Loucy (cell line): ENCODE results near the gene LRFN4.

Experiments
- H2AFZ ChIP-seq: fragments of 200-600 bp; sonication (generic); 2 replicates; pipeline ENCODE4 v1.6.0; 2016; ENCODE audit warnings: antibody characterized with exemption, mild to moderate bottlenecking, low read length, moderate library complexity
- H3F3A ChIP-seq: fragments of 200-600 bp; 2 replicates; pipeline ENCODE4 v1.6.0; 2016; ENCODE audit warnings: antibody characterized with exemption, low read depth, mild to moderate bottlenecking
- H3K27me3 ChIP-seq: fragments of 200-600 bp; sonication (generic); 2 replicates; pipeline ENCODE4 v1.6.1; 2014; ENCODE audit warnings: low read length, mild to moderate bottlenecking; ENCODE audit not compliant: insufficient read depth, poor library complexity, severe bottlenecking
- H3K36me3 ChIP-seq: fragments of 200-600 bp; sonication (generic); 2 replicates; pipeline ENCODE4 v1.6.1; 2016; ENCODE audit warnings: low read length; ENCODE audit not compliant: insufficient read depth
- H3K4me1 ChIP-seq: fragments of 200-600 bp; sonication (generic); 2 replicates; pipeline ENCODE4 v1.5.1; 2014; ENCODE audit warnings: low read length, mild to moderate bottlenecking; ENCODE audit not compliant: insufficient read depth, poor library complexity, severe bottlenecking
- H3K4me2 ChIP-seq: fragments of 200-600 bp; sonication (generic); 2 replicates; pipeline ENCODE4 v1.6.0; 2014; ENCODE audit warnings: antibody characterized with exemption, low read length, low read depth, mild to moderate bottlenecking; ENCODE audit not compliant: poor library complexity, severe bottlenecking
- H3K4me3 ChIP-seq: fragments of 200-600 bp; sonication (generic); 2 replicates; pipeline ENCODE4 v1.5.1; 2014; ENCODE audit warnings: low read length, mild to moderate bottlenecking, mixed read lengths; ENCODE audit not compliant: poor library complexity, severe bottlenecking
- H3K79me2 ChIP-seq: fragments of 200-600 bp; sonication (generic); 2 replicates; pipeline ENCODE4 v1.6.1; 2014; ENCODE audit warnings: low read length; ENCODE audit not compliant: insufficient read depth
- H3K9ac ChIP-seq: fragments of 200-600 bp; sonication (generic); 2 replicates; pipeline ENCODE4 v1.6.0; 2014; ENCODE audit warnings: mild to moderate bottlenecking, low read depth, low read length, moderate library complexity; ENCODE audit not compliant: poor library complexity, severe bottlenecking
- H3K9me2 ChIP-seq: fragments of 200-600 bp; sonication (generic); replicated peaks from 2 replicates; pipeline ENCODE4 v1.6.1; 2016; ENCODE audit warnings: low read depth, low read length, mixed read lengths
- H3K9me3 ChIP-seq: fragments of 200-600 bp; sonication (generic); 2 replicates; pipeline ENCODE4 v1.6.1; 2014; ENCODE audit warnings: mild to moderate bottlenecking, antibody characterized with exemption, low read length, low read depth; ENCODE audit not compliant: insufficient read depth
- H4K20me1 ChIP-seq: fragments of 200-600 bp; sonication (generic); 2 replicates; pipeline ENCODE4 v1.6.0; 2014; ENCODE audit warnings: antibody characterized with exemption, low read length, mild to moderate bottlenecking; ENCODE audit not compliant: insufficient read depth, poor library complexity, severe bottlenecking
- CTCF ChIP-seq: fragments of 200-600 bp; sonication (generic); conservative IDR thresholded peaks from 2 replicates; pipeline ENCODE4 v1.5.1; 2014; ENCODE audit warnings: mild to moderate bottlenecking, antibody characterized with exemption, low read length
- EZH2phosphoT487 ChIP-seq: fragments of 200-600 bp; IDR thresholded peaks from 2 replicates; pipeline ENCODE4 v1.6.1; 2018; ENCODE audit warnings: antibody characterized with exemption, mild to moderate bottlenecking, moderate library complexity, borderline replicate concordance

Gene LRFN4

GRCh38 chr11:66874232-66874631 is 17.4 kb downstream of the LRFN4 start:
- Histone ChIP-seq H3F3A (no peaks in the 10 kb centered on the region), H3K9ac (no peak overlapping the region), H4K20me1 (no peaks in the 10 kb centered on the region), H3K79me2 (no peaks in the 10 kb centered on the region), H3K4me1 (peaks cover 7% of the 10 kb centered on the region), H3K4me3 (no peak overlapping the region), H3K27me3 (no peaks in the 10 kb centered on the region), H3K9me3 (no peaks in the 10 kb centered on the region), H2AFZ (no peak overlapping the region), H3K36me3 (no peaks in the 10 kb centered on the region), H3K9me2 (no peaks in the 10 kb centered on the region), H3K4me2 (no peak overlapping the region)
- TF ChIP-seq CTCF, result 0 out of 2 replicates have a peak, but pooled peaks have one; percentile 27
- no peak for TF ChIP-seq EZH2phosphoT487

- Histone ChIP-seq H4K20me1 (no peaks in the 10 kb centered on the region), H3K9ac (no peak overlapping the region), H3K9me2 (no peaks in the 10 kb centered on the region), H3K4me2 (no peak overlapping the region), H3F3A (no peaks in the 10 kb centered on the region), H3K4me3 (no peak overlapping the region), H3K27me3 (no peaks in the 10 kb centered on the region), H3K9me3 (no peaks in the 10 kb centered on the region), H3K79me2 (no peaks in the 10 kb centered on the region), H2AFZ (no peak overlapping the region), H3K36me3 (no peaks in the 10 kb centered on the region), H3K4me1 (peaks cover 17% of the 10 kb centered on the region)
- TF ChIP-seq CTCF (no peak), EZH2phosphoT487 (no peak)
Observed at GRCh38 chr11:66875378-66875777, 18.5 kb downstream of the LRFN4 start.

GRCh38 chr11:66877588-66878385 is 20.9 kb downstream of the LRFN4 start:
- Histone ChIP-seq H3K9ac (no peak overlapping the region), H3K9me2 (no peaks in the 10 kb centered on the region), H4K20me1 (no peaks in the 10 kb centered on the region), H3K4me1 (peaks cover 28% of the 10 kb centered on the region), H3K79me2 (no peaks in the 10 kb centered on the region), H3K4me3 (no peak overlapping the region), H3K9me3 (no peaks in the 10 kb centered on the region), H3K27me3 (no peaks in the 10 kb centered on the region), H3F3A (0 out of 2 replicates have a peak, but pooled peaks cover 3% of the 10 kb centered on the region), H3K36me3 (no peaks in the 10 kb centered on the region), H3K4me2 (no peak overlapping the region), H2AFZ (no peak overlapping the region)
- TF ChIP-seq EZH2phosphoT487 (no peak), CTCF (no peak)
